IMR-90 (cell line): ENCODE data around the gene ZNF785. TPM values are rescaled to one million over a fixed set of nuclear protein-coding genes. Genes with fewer than 3 reads are reported as not detected.
A peak's percentile ranks its signal among the peaks of the same experiment; 100 is the strongest.

Experiments
- ATAC-seq: fragments of 200-7000 bp; cut with Tn5 transposase; 2 replicates; pipeline ENCODE4 v1.9.1; 2020; ENCODE audit warnings: low read depth, mild to moderate bottlenecking, moderate library complexity
- BruUV-seq: library from RNA; stranded (reverse); fragments of 400-500 nt; replicated peaks from 2 replicates; lab custom pipeline; 2021; lab: Mats Ljungman, UMichigan
- CTCF ChIA-PET: fragments of 300-600 bp; formaldehyde crosslinking; extraction: SDS; loops from one replicate; lab custom pipeline; 2021; ENCODE audit warnings: antibody characterized with exemption; lab: Yijun Ruan, JAX
- POLR2A ChIA-PET: fragments of 300-600 bp; sonication (Branson Sonifier 250); formaldehyde crosslinking; loops from one replicate; lab custom pipeline; 2022; ENCODE audit warnings: antibody characterized with exemption; ENCODE audit not compliant: unreplicated experiment; lab: Charles Lee
- DNase-seq: peaks from one replicate; pipeline ENCODE4 v3.0.0; 2013
- H2AFZ ChIP-seq: replicated peaks from 2 replicates; pipeline ENCODE3; 2013; ENCODE audit warnings: low read length, mild to moderate bottlenecking; ENCODE audit not compliant: poor library complexity
- H2AK5ac ChIP-seq: 2 replicates; pipeline ENCODE4 v1.6.1; 2013; ENCODE audit warnings: low read depth, low read length, inconsistent platforms
- H2AK9ac ChIP-seq: replicated peaks from 2 replicates; pipeline ENCODE3; 2013; ENCODE audit warnings: mild to moderate bottlenecking, low read depth, low read length, moderate library complexity; ENCODE audit not compliant: poor library complexity
- H2BK120ac ChIP-seq: 2 replicates; pipeline ENCODE4 v1.6.1; 2013; ENCODE audit warnings: low read depth, low read length, inconsistent platforms
- H2BK15ac ChIP-seq: 3 replicates; pipeline ENCODE4 v1.6.1; 2013; ENCODE audit warnings: low read depth, low read length, inconsistent platforms
- H2BK20ac ChIP-seq: 2 replicates; pipeline ENCODE4 v1.6.1; 2013; ENCODE audit warnings: low read depth, mild to moderate bottlenecking, inconsistent platforms, low read length, moderate library complexity
- H2BK5ac ChIP-seq: 2 replicates; pipeline ENCODE4 v1.6.1; 2013; ENCODE audit warnings: mild to moderate bottlenecking, low read depth, low read length, inconsistent platforms; ENCODE audit not compliant: poor library complexity, severe bottlenecking
- H3K14ac ChIP-seq: replicated peaks from 2 replicates; pipeline ENCODE4 v1.6.1; 2013; ENCODE audit warnings: low read depth, low read length, inconsistent platforms
- H3K18ac ChIP-seq: 2 replicates; pipeline ENCODE4 v1.6.1; 2013; ENCODE audit warnings: low read depth, low read length, control low read depth
- H3K23ac ChIP-seq: 2 replicates; pipeline ENCODE4 v1.6.1; 2013; ENCODE audit warnings: low read depth, low read length, inconsistent platforms
- H3K27ac ChIP-seq: 2 replicates; pipeline ENCODE4 v1.5.1; 2013; ENCODE audit warnings: mild to moderate bottlenecking, control low read depth, low read length; ENCODE audit not compliant: insufficient read depth
- H3K27me3 ChIP-seq: 2 replicates; pipeline ENCODE4 v1.6.1; 2013; ENCODE audit warnings: low read length; ENCODE audit not compliant: control insufficient read depth, insufficient read depth
- H3K36me3 ChIP-seq: 2 replicates; pipeline ENCODE4 v1.6.1; 2013; ENCODE audit warnings: low read length, mixed read lengths; ENCODE audit not compliant: control insufficient read depth, insufficient read depth
- H3K4ac ChIP-seq: 2 replicates; pipeline ENCODE4 v1.6.1; 2013; ENCODE audit warnings: low read depth, low read length, inconsistent platforms
- H3K4me1 ChIP-seq: 2 replicates; pipeline ENCODE4 v1.6.1; 2013; ENCODE audit warnings: low read length, mixed read lengths; ENCODE audit not compliant: control insufficient read depth, insufficient read depth
- H3K4me2 ChIP-seq: 2 replicates; pipeline ENCODE4 v1.6.1; 2013; ENCODE audit warnings: low read depth, mild to moderate bottlenecking, control low read depth, low read length, moderate library complexity
- H3K4me3 ChIP-seq: 2 replicates; pipeline ENCODE4 v1.5.1; 2013; ENCODE audit warnings: low read depth, mild to moderate bottlenecking, control low read depth, low read length, moderate library complexity; ENCODE audit not compliant: insufficient read depth
- H3K56ac ChIP-seq: 2 replicates; pipeline ENCODE4 v1.6.1; 2013; ENCODE audit warnings: low read length, inconsistent platforms; ENCODE audit not compliant: insufficient read depth; ENCODE audit errors: extremely low read depth
- H3K79me1 ChIP-seq, 2 experiments: 2 replicates each; pipeline ENCODE4 v1.6.1; 2013; ENCODE audit warnings: low read length in 2 of 2, inconsistent platforms in 1 of 2, low read depth in 1 of 2
- H3K9ac ChIP-seq: 2 replicates; pipeline ENCODE4 v1.6.1; 2013; ENCODE audit warnings: low read depth, low read length, control low read depth
- H3K9me1 ChIP-seq: 2 replicates; pipeline ENCODE4 v1.6.1; 2013; ENCODE audit warnings: low read length, inconsistent platforms; ENCODE audit not compliant: insufficient read depth
- H3K9me3 ChIP-seq: 2 replicates; pipeline ENCODE4 v1.6.1; 2013; ENCODE audit warnings: low read length; ENCODE audit not compliant: control insufficient read depth, insufficient read depth
- H4K20me1 ChIP-seq: 2 replicates; pipeline ENCODE4 v1.6.1; 2013; ENCODE audit warnings: low read length, inconsistent platforms; ENCODE audit not compliant: insufficient read depth
- H4K5ac ChIP-seq: 2 replicates; pipeline ENCODE4 v1.6.1; 2013; ENCODE audit warnings: mild to moderate bottlenecking, low read depth, low read length, control low read depth
- H4K8ac ChIP-seq, 2 experiments: 2 replicates each; pipeline ENCODE4 v1.6.1; 2013; ENCODE audit warnings: low read depth in 2 of 2, low read length in 2 of 2, control low read depth in 1 of 2, inconsistent platforms in 1 of 2
- H4K91ac ChIP-seq: 2 replicates; pipeline ENCODE4 v1.6.1; 2013; ENCODE audit warnings: low read depth, low read length, inconsistent platforms; ENCODE audit not compliant: insufficient read depth
- BHLHE40 ChIP-seq: fragments of 150-350 bp; IDR thresholded peaks from 2 replicates; pipeline ENCODE4 v1.6.1; 2016; ENCODE audit warnings: mild to moderate bottlenecking, low read depth, low read length
- CHD1 ChIP-seq: IDR thresholded peaks from 2 replicates; pipeline ENCODE4 v1.6.1; 2012; ENCODE audit warnings: low read depth, low read length, improper control_type of control experiment
- ELK1 ChIP-seq: fragments of 150-350 bp; IDR thresholded peaks from 2 replicates; pipeline ENCODE4 v1.6.1; 2016; ENCODE audit warnings: low read depth, mild to moderate bottlenecking, low read length, moderate library complexity, borderline replicate concordance
- FOS ChIP-seq: fragments of 150-350 bp; IDR thresholded peaks from 2 replicates; pipeline ENCODE4 v1.6.1; 2016; ENCODE audit warnings: low read depth, low read length
- MAFK ChIP-seq: IDR thresholded peaks from 2 replicates; pipeline ENCODE4 v1.6.1; 2012; ENCODE audit warnings: low read depth, low read length, improper control_type of control experiment
- MAZ ChIP-seq: IDR thresholded peaks from 2 replicates; pipeline ENCODE4 v1.6.1; 2012; ENCODE audit warnings: low read depth, mild to moderate bottlenecking, low read length, improper control_type of control experiment, moderate library complexity, borderline replicate concordance
- NFE2L2 ChIP-seq: fragments of 150-350 bp; IDR thresholded peaks from 2 replicates; pipeline ENCODE4 v1.6.1; 2016; ENCODE audit warnings: low read depth, mild to moderate bottlenecking, low read length
- POLR2A ChIP-seq: IDR thresholded peaks from 2 replicates; pipeline ENCODE4 v1.6.1; 2012; ENCODE audit warnings: mild to moderate bottlenecking, low read depth, low read length
- RAD21 ChIP-seq: IDR thresholded peaks from 2 replicates; pipeline ENCODE4 v1.6.1; 2012; ENCODE audit warnings: low read length, improper control_type of control experiment
- RFX5 ChIP-seq: IDR thresholded peaks from 2 replicates; pipeline ENCODE4 v1.8.0; 2012; ENCODE audit warnings: low read depth, mild to moderate bottlenecking, low read length, moderate library complexity
- SMC3 ChIP-seq: fragments of 150-350 bp; IDR thresholded peaks from 2 replicates; pipeline ENCODE4 v1.6.1; 2016; ENCODE audit warnings: low read depth, mild to moderate bottlenecking, antibody characterized with exemption, low read length, moderate library complexity
- USF2 ChIP-seq: fragments of 150-350 bp; IDR thresholded peaks from 2 replicates; pipeline ENCODE4 v1.6.1; 2017; ENCODE audit warnings: mild to moderate bottlenecking, antibody characterized with exemption, low read length, low read depth
- WGBS, 2 experiments: methylation state at CpG; one replicate each; pipeline versions ENCODE4 v1.1.5 to v1.1.7; 2013; ENCODE audit warnings: missing lambda C conversion rate in 2 of 2; ENCODE audit not compliant: insufficient read length in 1 of 2; ENCODE audit errors: extremely low coverage in 2 of 2; 5-methylcytosine and 5-hydroxymethylcytosine counted together
- dilution Hi-C: fragments of 300-500 bp; cut with HindIII; formaldehyde crosslinking; loops from one replicate; pipeline ENCODE4 v1.14.3; 2018; ENCODE audit warnings: low sequenced_read_pairs; ENCODE audit not compliant: unreplicated experiment
- in situ Hi-C: fragments of 300-500 bp; cut with MboI; formaldehyde crosslinking; loops from 3 replicates; pipeline ENCODE4 v1.14.3; 2019; ENCODE audit warnings: low sequenced_read_pairs, inconsistent platforms, mixed read lengths
- intact Hi-C: fragments of 100-400 bp; cut with micrococcal nuclease; formaldehyde crosslinking; loops from 2 replicates; pipeline ENCODE4 v1.10.0; 2022
- polyA plus RNA-seq, 3 experiments: library from polyadenylated mRNA; depleted of rRNA; stranded (reverse); fragments of >200 nt; gene quantifications; 2 replicates each; pipeline ENCODE4 v1.2.3, GENCODE V29; 2012; ENCODE audit warnings: low replicate concordance in 1 of 3
- total RNA-seq: library from RNA; depleted of rRNA; stranded (reverse); fragments of >200 nt; gene quantifications from 2 replicates; pipeline ENCODE4 v1.2.3, GENCODE V29; 2012
- TF ChIP-seq, protein P1 (sequence below): conservative IDR thresholded peaks from 2 replicates; pipeline ENCODE4 v1.5.1; 2012; ENCODE audit warnings: mild to moderate bottlenecking, low read depth, low read length, improper control_type of control experiment

ZNF785 gene
- total and polyA plus RNA-seq, 2 of the 4 experiments (the other 2 are of a cell fraction): 2.9 to 4.0 TPM

GRCh38 chr16:30557957-30558788 lies 27.3 kb downstream of the ZNF785 start, which contains the start of gene ZNF764:
TSS of gene ZNF764 (minus strand) at chr16:30558374. CDS start at chr16:30558182, 192 bp downstream.
- in situ Hi-C loops (no loop called here), dilution Hi-C loops (no loop called here), intact Hi-C loops (loop anchor here (1.0 kb wide), 1 partner anchor 27 kb away; the partner anchor contains the start of gene ZNF785)
- Histone ChIP-seq H3K4me3 (peak within 1 kb of the TSS; percentile 73), H3K27me3 (no peaks in the 10 kb centered on the region), H3K79me1 (peaks cover 11 to 35% of the 10 kb centered on the region in 2 experiments; a peak in 2 of 4 replicates), H3K56ac (0 out of 2 replicates have a peak within 1 kb of the TSS, but pooled peaks have one; percentile 23), H2BK20ac (peak within 1 kb of the TSS; percentile 18; the same call in 1 of the 2 replicates), H3K23ac (peak within 1 kb of the TSS; percentile 83), H3K9me3 (no peaks in the 10 kb centered on the region), H4K91ac (peak within 1 kb of the TSS; percentile 96), H2AFZ (peak within 1 kb of the TSS; percentile 97), H4K20me1 (no peaks in the 10 kb centered on the region; the same call in 1 of the 2 replicates), H4K8ac (peak within 1 kb of the TSS; percentile 94 to 99), H3K27ac (peak within 1 kb of the TSS; percentile 82), H3K18ac (peak within 1 kb of the TSS; percentile 71), H3K4me1 (no peaks in the 10 kb centered on the region), H4K5ac (peak within 1 kb of the TSS; percentile 93), H2AK9ac (peak within 1 kb of the TSS; percentile 97), H3K4ac (peak within 1 kb of the TSS; percentile 98), H3K36me3 (peaks cover 22% of the 10 kb centered on the region), H3K9ac (peak within 1 kb of the TSS; percentile 67), H3K9me1 (0 out of 2 replicates have a peak, but pooled peaks cover under 1% of the 10 kb centered on the region), H2BK15ac (peak within 1 kb of the TSS; percentile 31; the same call in 1 of the 3 replicates), H3K4me2 (peak within 1 kb of the TSS; percentile 86), H2AK5ac (peak within 1 kb of the TSS; percentile 87), H2BK120ac (peak within 1 kb of the TSS; percentile 55; the same call in 1 of the 2 replicates), H2BK5ac (peak within 1 kb of the TSS; percentile 80), H3K14ac (peak within 1 kb of the TSS; percentile 98)
- peak; percentile 99 for ATAC-seq
- WGBS, 2 experiments: 1% methylated on average over 40 of the region's 74 CpGs; no CpG with 5 or more reads in 1 of the 2 experiments
- ChIA-PET CTCF (interaction anchor here (0.6 to 1.6 kb wide), 3 partner anchors 23 to 399 kb away, joined by 3 to 5 read pairs (median 5); no protein-coding TSS in a partner anchor), POLR2A (no interaction called here)
- BruUV-seq: TSS peak; percentile 42
- DNase-seq: peak; percentile 96
- no peak for TF ChIP-seq USF2
- no peak; the same call in 1 of the 2 replicates for TF ChIP-seq MAZ
- no peak for TF ChIP-seq RFX5
- TF ChIP-seq SMC3: no peak
- 0 out of 2 replicates have a peak, but pooled peaks have one; percentile 36 for TF ChIP-seq FOS
- peak; percentile 41; the same call in 1 of the 2 replicates for TF ChIP-seq BHLHE40
- no peak for TF ChIP-seq NFE2L2
- TF ChIP-seq, protein P1, sequence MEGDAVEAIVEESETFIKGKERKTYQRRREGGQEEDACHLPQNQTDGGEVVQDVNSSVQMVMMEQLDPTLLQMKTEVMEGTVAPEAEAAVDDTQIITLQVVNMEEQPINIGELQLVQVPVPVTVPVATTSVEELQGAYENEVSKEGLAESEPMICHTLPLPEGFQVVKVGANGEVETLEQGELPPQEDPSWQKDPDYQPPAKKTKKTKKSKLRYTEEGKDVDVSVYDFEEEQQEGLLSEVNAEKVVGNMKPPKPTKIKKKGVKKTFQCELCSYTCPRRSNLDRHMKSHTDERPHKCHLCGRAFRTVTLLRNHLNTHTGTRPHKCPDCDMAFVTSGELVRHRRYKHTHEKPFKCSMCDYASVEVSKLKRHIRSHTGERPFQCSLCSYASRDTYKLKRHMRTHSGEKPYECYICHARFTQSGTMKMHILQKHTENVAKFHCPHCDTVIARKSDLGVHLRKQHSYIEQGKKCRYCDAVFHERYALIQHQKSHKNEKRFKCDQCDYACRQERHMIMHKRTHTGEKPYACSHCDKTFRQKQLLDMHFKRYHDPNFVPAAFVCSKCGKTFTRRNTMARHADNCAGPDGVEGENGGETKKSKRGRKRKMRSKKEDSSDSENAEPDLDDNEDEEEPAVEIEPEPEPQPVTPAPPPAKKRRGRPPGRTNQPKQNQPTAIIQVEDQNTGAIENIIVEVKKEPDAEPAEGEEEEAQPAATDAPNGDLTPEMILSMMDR: no peak
- no peak for TF ChIP-seq MAFK
- TF ChIP-seq ELK1: no peak
- TF ChIP-seq RAD21: no peak
- TF ChIP-seq POLR2A: peak; percentile 40
- TF ChIP-seq CHD1: no peak
